Mucosa of descending colon (tissue), 3 donors: ENCODE data around the gene KDM1B. TPM values are rescaled to one million over a fixed set of nuclear protein-coding genes. Genes with fewer than 3 reads are reported as not detected.

ENCODE experiments used
- ATAC-seq: fragments of 200-7000 bp; cut with Tn5 transposase; one replicate; pipeline ENCODE4 v1.9.1; 2020; ENCODE audit warnings: mild to moderate bottlenecking, moderate library complexity
- DNase-seq, 3 donors: peaks; one replicate each; pipeline ENCODE4 v3.0.0-alpha.2; 2020
- H3K36me3 ChIP-seq: fragments of 200-600 bp; one replicate; pipeline ENCODE4 v1.8.0; 2021; ENCODE audit warnings: low read depth, mild to moderate bottlenecking
- H3K4me1 ChIP-seq: fragments of 200-600 bp; one replicate; pipeline ENCODE4 v1.8.0; 2021; ENCODE audit warnings: low read depth, mild to moderate bottlenecking
- H3K4me3 ChIP-seq: fragments of 200-600 bp; one replicate; pipeline ENCODE4 v1.8.0; 2021; ENCODE audit warnings: mild to moderate bottlenecking
- H3K9me3 ChIP-seq: fragments of 200-600 bp; one replicate; pipeline ENCODE4 v1.8.0; 2021; ENCODE audit warnings: mild to moderate bottlenecking
- intact Hi-C, 2 donors: fragments of 100-400 bp; cut with DNase I in 1 of 2; cut with micrococcal nuclease in 1 of 2; formaldehyde crosslinking; loops; one replicate each; pipeline versions ENCODE4 v1.11.0 to v1.11.1; 2022; cut with DNase I, micrococcal nuclease
- total RNA-seq, 3 donors: library from RNA; stranded (reverse); fragmentation: NEBNext Ultra II Directional in 2 of 3; extraction: Animal tissue kit (Norgen Biotek cat#: 25700) in 2 of 3; gene quantifications; one replicate each; pipeline versions ENCODE4 v1.2.1 to v1.2.4, GENCODE V29; 2021 to 2023
- TF ChIP-seq, protein P1 (sequence below): fragments of 200-600 bp; IDR thresholded peaks from one replicate; pipeline ENCODE4 v1.8.0; 2022; ENCODE audit warnings: antibody characterized with exemption, mild to moderate bottlenecking
- donor health status: DM: no; HTN: no; CAD: no; lungs with moderate emphysema.
- donor health status: DM: no; HTN: no; CAD: no.
- donor health status: DM: no; HTN: yes; CAD: no.

Gene KDM1B
- total RNA-seq, 3 donors from 2014 or later: 34.6 to 47.4 (median 37.6) TPM

DNA sequence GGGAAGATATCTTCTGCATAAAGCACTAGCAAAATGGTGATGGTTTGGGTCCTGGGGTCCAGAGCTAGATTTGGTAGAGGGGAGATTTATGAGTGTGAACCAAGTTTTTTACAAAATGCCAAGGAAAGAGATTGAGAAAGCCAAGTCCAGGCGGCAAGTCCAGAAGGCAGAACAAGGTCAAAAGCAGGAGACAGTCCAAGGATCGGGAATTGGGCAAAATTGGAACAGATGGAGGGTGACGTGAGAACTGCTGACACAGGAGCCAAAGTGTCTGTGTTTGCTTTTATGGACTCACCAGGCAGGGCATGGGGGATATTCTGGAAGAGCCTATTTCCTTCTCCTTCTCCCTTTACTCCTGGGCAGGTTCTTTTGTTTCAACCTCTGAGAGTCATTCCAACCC lies 36.9 kb upstream of the KDM1B start:
- peaks cover 16% of the 10 kb centered on the region for H3K4me1 ChIP-seq
- ATAC-seq: no peak
- intact Hi-C loops: no loop called here
- no peaks in the 10 kb centered on the region for H3K36me3 ChIP-seq
- DNase-seq: no peak
- no peak overlapping the region for H3K4me3 ChIP-seq
- H3K9me3 ChIP-seq: no peaks in the 10 kb centered on the region
- TF ChIP-seq, protein P1, sequence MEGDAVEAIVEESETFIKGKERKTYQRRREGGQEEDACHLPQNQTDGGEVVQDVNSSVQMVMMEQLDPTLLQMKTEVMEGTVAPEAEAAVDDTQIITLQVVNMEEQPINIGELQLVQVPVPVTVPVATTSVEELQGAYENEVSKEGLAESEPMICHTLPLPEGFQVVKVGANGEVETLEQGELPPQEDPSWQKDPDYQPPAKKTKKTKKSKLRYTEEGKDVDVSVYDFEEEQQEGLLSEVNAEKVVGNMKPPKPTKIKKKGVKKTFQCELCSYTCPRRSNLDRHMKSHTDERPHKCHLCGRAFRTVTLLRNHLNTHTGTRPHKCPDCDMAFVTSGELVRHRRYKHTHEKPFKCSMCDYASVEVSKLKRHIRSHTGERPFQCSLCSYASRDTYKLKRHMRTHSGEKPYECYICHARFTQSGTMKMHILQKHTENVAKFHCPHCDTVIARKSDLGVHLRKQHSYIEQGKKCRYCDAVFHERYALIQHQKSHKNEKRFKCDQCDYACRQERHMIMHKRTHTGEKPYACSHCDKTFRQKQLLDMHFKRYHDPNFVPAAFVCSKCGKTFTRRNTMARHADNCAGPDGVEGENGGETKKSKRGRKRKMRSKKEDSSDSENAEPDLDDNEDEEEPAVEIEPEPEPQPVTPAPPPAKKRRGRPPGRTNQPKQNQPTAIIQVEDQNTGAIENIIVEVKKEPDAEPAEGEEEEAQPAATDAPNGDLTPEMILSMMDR: no peak

DNA sequence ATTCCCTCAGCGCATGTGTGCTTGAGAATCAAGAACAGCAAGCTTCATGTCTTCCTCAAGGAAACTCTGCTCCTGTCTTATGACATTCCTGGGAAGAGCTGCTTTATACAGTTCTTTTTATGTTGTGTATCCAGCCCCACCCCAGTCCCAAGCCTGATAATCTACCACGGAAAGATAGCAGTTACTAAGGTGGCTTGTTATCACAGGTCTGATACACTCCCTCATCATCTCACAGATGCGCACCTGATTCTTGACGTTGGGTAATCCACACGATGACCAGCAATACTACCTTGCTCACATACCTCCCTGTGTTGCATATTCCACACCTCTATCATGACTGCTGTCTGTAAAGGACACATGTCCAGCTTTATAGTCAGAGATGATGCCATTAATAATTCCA lies 36.0 kb upstream of the KDM1B start:
- TF ChIP-seq, protein P1: no peak
- Histone ChIP-seq H3K9me3 (no peaks in the 10 kb centered on the region), H3K36me3 (no peaks in the 10 kb centered on the region), H3K4me3 (no peak overlapping the region), H3K4me1 (peaks cover 16% of the 10 kb centered on the region)
- DNase-seq (peak in 1 of 3 donors; percentile 73), ATAC-seq (peak; percentile 80)
- intact Hi-C loops: no loop called here

DNA sequence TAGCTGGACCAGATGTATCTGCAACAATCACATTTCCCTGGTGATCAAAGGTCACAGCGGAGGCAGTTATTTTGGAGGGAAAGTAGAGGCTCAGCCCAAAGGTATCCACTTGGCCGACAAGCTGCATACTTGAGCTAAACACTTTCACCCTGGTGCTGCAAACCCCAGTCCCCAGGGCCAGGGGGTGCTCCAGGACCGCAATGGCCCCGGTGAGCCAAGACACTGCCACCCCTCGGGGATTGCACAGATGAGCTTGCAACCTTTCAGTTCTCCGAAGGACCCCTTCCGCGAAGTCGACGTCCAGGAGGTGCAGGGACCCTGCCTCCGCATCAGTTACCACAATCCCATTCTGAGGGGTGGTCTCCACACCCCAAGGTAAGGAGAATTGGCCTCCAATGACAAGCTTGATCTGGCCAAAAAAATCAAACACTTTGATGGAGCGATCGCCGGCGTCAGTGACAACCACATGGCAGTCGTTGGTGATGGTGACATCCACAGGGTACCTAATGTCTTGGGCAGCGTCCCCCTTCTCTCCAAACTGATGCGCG lies 33.6 kb upstream of the KDM1B start:
- intact Hi-C loops: no loop called here
- Histone ChIP-seq H3K4me3 (no peak overlapping the region), H3K4me1 (peaks cover 16% of the 10 kb centered on the region), H3K36me3 (no peaks in the 10 kb centered on the region), H3K9me3 (no peaks in the 10 kb centered on the region)
- DNase-seq (peak in 1 of 3 donors; percentile 31), ATAC-seq (no peak)
- TF ChIP-seq, protein P1: no peak

DNA sequence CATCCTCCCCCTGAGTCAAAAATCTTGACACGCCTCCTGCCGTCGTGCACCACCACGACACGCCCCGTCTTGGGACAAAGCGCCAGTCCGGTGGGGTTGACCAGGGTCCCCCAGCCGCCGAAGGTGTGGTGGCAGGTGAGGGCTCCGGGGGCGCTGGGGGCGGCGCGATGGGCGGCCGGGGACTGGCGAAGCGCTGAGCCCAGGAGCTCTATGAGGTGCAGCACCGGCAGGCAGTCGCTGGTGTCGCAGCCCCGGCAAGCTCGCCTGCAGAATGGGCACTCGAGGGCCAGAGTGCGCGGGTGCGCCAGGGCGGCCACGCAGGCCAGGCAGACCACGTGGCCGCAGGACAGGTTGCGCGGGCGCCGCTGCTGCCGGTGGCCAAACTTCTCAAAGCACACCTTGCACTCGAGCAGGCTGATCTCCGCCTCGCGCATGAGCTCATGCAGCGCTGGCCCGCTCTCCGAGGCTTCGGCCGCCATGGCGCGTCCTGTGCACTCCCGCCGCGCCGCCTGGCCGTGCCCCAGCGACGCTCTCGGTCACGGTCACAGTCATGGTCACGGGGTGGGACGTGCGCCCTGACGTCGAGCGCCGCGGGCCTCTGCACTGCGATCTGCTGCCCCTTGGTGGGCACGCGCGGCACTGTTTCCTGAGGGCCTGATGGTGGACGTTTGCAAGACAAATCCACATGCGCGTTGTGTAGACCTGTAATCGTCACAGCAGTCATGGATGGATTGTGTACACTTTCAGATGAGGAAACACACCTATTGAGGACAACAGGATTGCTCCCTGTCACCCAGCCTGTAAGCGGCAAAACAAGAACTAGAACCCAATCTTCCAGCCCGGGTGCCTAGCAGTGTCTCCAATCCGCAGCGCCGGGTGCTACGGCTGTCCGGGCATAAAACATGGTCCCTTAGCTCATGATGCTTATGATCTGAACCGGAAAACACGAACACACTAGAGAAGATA lies 32.8 kb upstream of the KDM1B start, which contains the start of gene NHLRC1:
Gene NHLRC1 (minus strand): TSS at position 550 of the 966 bp plus-strand sequence. CDS start 71 bp downstream, at position 479.
- Histone ChIP-seq H3K4me3 (no peak within 1 kb of the TSS), H3K9me3 (no peaks in the 10 kb centered on the region), H3K36me3 (no peaks in the 10 kb centered on the region), H3K4me1 (peaks cover 16% of the 10 kb centered on the region)
- peak; percentile 98 for ATAC-seq
- intact Hi-C loops: no loop called here
- TF ChIP-seq, protein P1: peak; percentile 92
- DNase-seq: peak; percentile 92 to 94 (median 93)

DNA sequence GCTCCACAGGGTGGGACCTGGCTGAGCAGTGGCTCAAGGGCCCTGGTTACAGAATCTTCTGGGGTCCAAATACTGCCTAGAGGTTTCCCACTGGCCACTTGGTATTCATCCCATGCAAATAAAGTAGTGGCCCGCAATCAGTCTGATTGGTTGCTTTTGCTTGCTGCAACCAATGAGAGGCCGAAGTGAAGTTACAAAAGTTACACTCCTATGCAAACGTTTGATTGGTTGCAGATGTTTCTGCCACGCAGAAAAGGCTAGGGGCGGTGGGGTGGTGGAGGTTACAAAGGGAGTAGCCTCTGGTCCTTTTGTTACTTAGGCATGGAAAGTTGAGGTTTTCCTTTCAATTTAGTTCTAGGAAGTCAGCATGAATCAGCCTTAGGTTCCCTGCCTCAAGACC lies 29.1 kb upstream of the KDM1B start:
- peaks cover 11% of the 10 kb centered on the region for H3K4me1 ChIP-seq
- TF ChIP-seq, protein P1: no peak
- H3K4me3 ChIP-seq: no peak overlapping the region
- ATAC-seq (no peak), DNase-seq (no peak)
- no peaks in the 10 kb centered on the region for H3K9me3 ChIP-seq
- H3K36me3 ChIP-seq: no peaks in the 10 kb centered on the region
- intact Hi-C loops: no loop called here
